ENCODE data around the gene OAF.

DNA sequence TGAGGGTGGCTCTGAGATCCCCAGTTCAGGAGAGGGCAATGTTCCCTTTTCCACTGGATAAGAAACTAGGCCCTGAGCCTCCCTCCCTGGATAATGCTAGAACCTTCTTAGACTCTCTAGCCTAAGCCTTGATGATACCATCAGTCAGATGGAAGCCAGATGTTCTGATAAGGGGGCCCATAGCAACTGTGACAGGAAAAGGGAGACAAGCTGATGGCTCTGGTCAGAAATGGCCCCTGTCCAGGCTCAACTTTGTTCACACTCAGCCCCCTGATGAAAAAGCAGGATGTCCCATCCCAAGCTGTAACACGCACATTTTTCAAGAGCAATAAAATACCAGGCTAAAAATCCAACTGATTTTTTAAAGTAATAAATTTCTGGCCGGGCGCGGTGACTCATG is 7.2 kb upstream of the OAF start:
- TF ChIP-seq, protein P1, sequence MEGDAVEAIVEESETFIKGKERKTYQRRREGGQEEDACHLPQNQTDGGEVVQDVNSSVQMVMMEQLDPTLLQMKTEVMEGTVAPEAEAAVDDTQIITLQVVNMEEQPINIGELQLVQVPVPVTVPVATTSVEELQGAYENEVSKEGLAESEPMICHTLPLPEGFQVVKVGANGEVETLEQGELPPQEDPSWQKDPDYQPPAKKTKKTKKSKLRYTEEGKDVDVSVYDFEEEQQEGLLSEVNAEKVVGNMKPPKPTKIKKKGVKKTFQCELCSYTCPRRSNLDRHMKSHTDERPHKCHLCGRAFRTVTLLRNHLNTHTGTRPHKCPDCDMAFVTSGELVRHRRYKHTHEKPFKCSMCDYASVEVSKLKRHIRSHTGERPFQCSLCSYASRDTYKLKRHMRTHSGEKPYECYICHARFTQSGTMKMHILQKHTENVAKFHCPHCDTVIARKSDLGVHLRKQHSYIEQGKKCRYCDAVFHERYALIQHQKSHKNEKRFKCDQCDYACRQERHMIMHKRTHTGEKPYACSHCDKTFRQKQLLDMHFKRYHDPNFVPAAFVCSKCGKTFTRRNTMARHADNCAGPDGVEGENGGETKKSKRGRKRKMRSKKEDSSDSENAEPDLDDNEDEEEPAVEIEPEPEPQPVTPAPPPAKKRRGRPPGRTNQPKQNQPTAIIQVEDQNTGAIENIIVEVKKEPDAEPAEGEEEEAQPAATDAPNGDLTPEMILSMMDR (IDR thresholded peaks at IDR 0.05): no peak
- TF ChIP-seq EP300 (IDR thresholded peaks at IDR 0.05): no peak
- TF ChIP-seq POLR2A (IDR thresholded peaks at IDR 0.05): no peak
